Smooth muscle cell (in vitro differentiated cells): ENCODE measurements around the gene VIP. TPM values are rescaled to one million over a fixed set of nuclear protein-coding genes. Genes with fewer than 3 reads are reported as not detected.

Experiments used
- DNase-seq: peaks from one replicate; lab custom pipeline; 2025; ENCODE audit not compliant: unreplicated experiment; lab: John Stamatoyannopoulos, UW
- H2AFZ ChIP-seq: fragments of 200-600 bp; sonication (generic); 2 replicates; pipeline ENCODE4 v1.6.0; 2016; ENCODE audit warnings: antibody characterized with exemption, low read depth, mild to moderate bottlenecking
- H3F3A ChIP-seq: fragments of 200-600 bp; sonication (generic); 2 replicates; pipeline ENCODE4 v1.6.0; 2017; ENCODE audit warnings: antibody characterized with exemption, low read depth
- H3K27ac ChIP-seq: fragments of 200-600 bp; sonication (generic); 2 replicates; pipeline ENCODE4 v1.5.1; 2016; ENCODE audit warnings: low read depth, mild to moderate bottlenecking
- H3K27me3 ChIP-seq: fragments of 200-600 bp; sonication (generic); 2 replicates; pipeline ENCODE4 v1.6.1; 2016; ENCODE audit warnings: low read depth, mild to moderate bottlenecking
- H3K36me3 ChIP-seq: fragments of 200-600 bp; sonication (generic); 2 replicates; pipeline ENCODE4 v1.5.1; 2016; ENCODE audit warnings: low read depth
- H3K4me1 ChIP-seq: fragments of 200-600 bp; sonication (generic); 2 replicates; pipeline ENCODE4 v1.5.1; 2016; ENCODE audit warnings: low read depth
- H3K4me2 ChIP-seq: fragments of 200-600 bp; sonication (generic); 2 replicates; pipeline ENCODE4 v1.6.0; 2016; ENCODE audit warnings: mild to moderate bottlenecking
- H3K4me3 ChIP-seq: fragments of 200-600 bp; sonication (generic); 2 replicates; pipeline ENCODE4 v1.5.1; 2016; ENCODE audit warnings: mild to moderate bottlenecking
- H3K79me2 ChIP-seq: fragments of 200-600 bp; sonication (generic); 2 replicates; pipeline ENCODE4 v1.6.0; 2016; ENCODE audit warnings: low read depth, mild to moderate bottlenecking
- H3K9ac ChIP-seq: fragments of 200-600 bp; sonication (generic); 2 replicates; pipeline ENCODE4 v1.6.0; 2016; ENCODE audit warnings: low read depth
- H3K9me3 ChIP-seq: fragments of 200-600 bp; sonication (generic); replicated peaks from 2 replicates; pipeline ENCODE4 v1.5.1; 2016; ENCODE audit warnings: low read depth
- H4K20me1 ChIP-seq: fragments of 200-600 bp; sonication (generic); 2 replicates; pipeline ENCODE4 v1.6.0; 2016; ENCODE audit warnings: low read depth
- CTCF ChIP-seq: fragments of 200-600 bp; sonication (generic); IDR thresholded peaks from 2 replicates; pipeline ENCODE4 v1.5.1; 2017; ENCODE audit warnings: borderline replicate concordance, mild to moderate bottlenecking, antibody characterized with exemption; ENCODE audit not compliant: insufficient read depth, poor library complexity, severe bottlenecking
- WGBS: methylation state at CpG from one replicate; pipeline ENCODE4 v1.1.7; 2016; ENCODE audit warnings: low lambda C conversion rate; 5-methylcytosine and 5-hydroxymethylcytosine counted together
- polyA plus RNA-seq: library from polyadenylated mRNA; unstranded; fragments of >200 nt; fragmentation: Nextera tagmentation; extraction: Ambion mirVana; gene quantifications from 2 replicates; pipeline ENCODE4 v1.2.1, GENCODE V29; 2016
- total RNA-seq: library from RNA; depleted of rRNA; stranded (reverse); fragments of >200 nt; gene quantifications from 2 replicates; pipeline ENCODE4 v1.2.3, GENCODE V29; 2014

VIP gene
- total and polyA plus RNA-seq, 2 experiments from 2014 or later: not detected

GRCh38 chr6:152749336-152749735 lies 1.3 kb upstream of the VIP start:
- DNase-seq: no peak
- no peak overlapping the region for H3K4me3 ChIP-seq
- H2AFZ ChIP-seq: no peak overlapping the region
- TF ChIP-seq CTCF: no peak
- no peak overlapping the region for H3K4me2 ChIP-seq
- H3F3A ChIP-seq: no peaks in the 10 kb centered on the region
- H3K27ac ChIP-seq: no peak overlapping the region
- no peaks in the 10 kb centered on the region for H3K79me2 ChIP-seq
- WGBS: 78% methylated on average over 1 of the region's 1 CpG
- H3K9me3 ChIP-seq: no peaks in the 10 kb centered on the region
- H3K36me3 ChIP-seq: no peaks in the 10 kb centered on the region
- H3K27me3 ChIP-seq: no peaks in the 10 kb centered on the region
- H3K9ac ChIP-seq: no peak overlapping the region
- no peaks in the 10 kb centered on the region for H4K20me1 ChIP-seq
- H3K4me1 ChIP-seq: no peaks in the 10 kb centered on the region

GRCh38 chr6:152765331-152765730 lies 14.7 kb downstream of the VIP start:
- H3K36me3 ChIP-seq: no peaks in the 10 kb centered on the region
- H3K4me1 ChIP-seq: no peaks in the 10 kb centered on the region
- no peaks in the 10 kb centered on the region for H3K9me3 ChIP-seq
- no peak overlapping the region for H2AFZ ChIP-seq
- H3K79me2 ChIP-seq: no peaks in the 10 kb centered on the region
- no peaks in the 10 kb centered on the region for H3F3A ChIP-seq
- no peaks in the 10 kb centered on the region for H4K20me1 ChIP-seq
- 85% methylated on average over 3 of the region's 3 CpGs for WGBS
- no peak overlapping the region for H3K4me3 ChIP-seq
- no peak overlapping the region for H3K27ac ChIP-seq
- no peak overlapping the region for H3K9ac ChIP-seq
- no peak overlapping the region for H3K4me2 ChIP-seq
- no peaks in the 10 kb centered on the region for H3K27me3 ChIP-seq
- DNase-seq: no peak
- no peak for TF ChIP-seq CTCF

GRCh38 chr6:152769159-152769558 lies 18.6 kb downstream of the VIP start:
- H3K27ac ChIP-seq: no peak overlapping the region
- WGBS: 90% methylated on average over 7 of the region's 7 CpGs
- no peak for TF ChIP-seq CTCF

GRCh38 chr6:152769993-152770392 lies 19.4 kb downstream of the VIP start:
- no peak overlapping the region for H3K4me2 ChIP-seq
- H3K36me3 ChIP-seq: no peaks in the 10 kb centered on the region
- no peak overlapping the region for H3K9ac ChIP-seq
- no peak overlapping the region for H3K4me3 ChIP-seq
- no peak overlapping the region for H2AFZ ChIP-seq
- no peaks in the 10 kb centered on the region for H3K9me3 ChIP-seq
- H3K27ac ChIP-seq: no peak overlapping the region
- H3K27me3 ChIP-seq: no peaks in the 10 kb centered on the region
- 93% methylated on average over 2 of the region's 2 CpGs for WGBS
- no peaks in the 10 kb centered on the region for H3F3A ChIP-seq
- no peaks in the 10 kb centered on the region for H3K79me2 ChIP-seq
- no peaks in the 10 kb centered on the region for H4K20me1 ChIP-seq
- no peaks in the 10 kb centered on the region for H3K4me1 ChIP-seq
- DNase-seq: no peak
- no peak for TF ChIP-seq CTCF

More at GRCh38 chr6:152769159-152769558, 18.6 kb downstream of the VIP start:
- Histone ChIP-seq H3K9ac (no peak overlapping the region), H3K4me1 (no peaks in the 10 kb centered on the region), H2AFZ (no peak overlapping the region), H3K27me3 (no peaks in the 10 kb centered on the region), H3K4me3 (no peak overlapping the region), H3K9me3 (no peaks in the 10 kb centered on the region), H3F3A (no peaks in the 10 kb centered on the region), H3K4me2 (no peak overlapping the region), H4K20me1 (no peaks in the 10 kb centered on the region), H3K36me3 (no peaks in the 10 kb centered on the region), H3K79me2 (no peaks in the 10 kb centered on the region)
- DNase-seq: no peak
